ENCODE data around the gene FARP1. TPM values are rescaled to one million over a fixed set of nuclear protein-coding genes. Genes with fewer than 3 reads are reported as not detected.

FARP1 gene
- total and polyA plus RNA-seq, 2 of the 13 experiments (the other 11 are each of a cell fraction or from before 2014, with no cell fraction given) = 70.6 to 126 TPM

DNA sequence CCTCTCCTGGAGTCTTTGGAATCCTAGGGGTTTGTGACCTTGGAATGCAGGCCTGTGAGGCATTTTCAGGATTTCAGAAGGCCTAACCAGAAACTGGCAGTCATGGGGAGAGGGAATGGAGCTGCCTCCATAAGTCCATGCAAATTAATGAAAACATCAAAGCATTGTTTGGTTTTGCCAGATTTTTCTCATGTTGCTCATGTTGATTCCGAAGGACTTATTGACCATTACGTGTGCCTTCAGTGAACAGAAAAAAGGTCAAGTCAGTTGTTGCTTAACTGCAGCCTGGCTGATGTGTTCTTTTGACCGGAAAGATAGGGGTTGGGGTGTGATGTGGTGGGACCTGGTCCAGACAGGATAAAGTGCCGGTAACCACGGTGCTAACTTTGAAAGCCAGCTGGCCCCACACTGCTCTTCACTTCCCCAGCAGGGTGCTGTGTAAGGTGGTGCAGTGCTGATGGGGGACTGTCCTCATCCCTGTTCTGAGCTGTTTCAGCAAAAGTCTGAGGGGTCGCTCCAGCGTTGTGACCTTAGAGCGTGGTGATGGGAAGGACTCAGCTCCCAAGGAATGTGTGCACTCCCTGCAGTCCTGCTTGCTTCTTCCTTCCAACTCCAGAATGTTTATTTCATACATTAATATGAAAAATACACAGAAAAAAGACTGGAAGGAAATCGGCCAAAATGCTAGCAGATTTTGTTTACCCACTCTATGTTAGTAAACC, 30.7 kb downstream of the FARP1 start (continued):
- TF ChIP-seq, protein P1, sequence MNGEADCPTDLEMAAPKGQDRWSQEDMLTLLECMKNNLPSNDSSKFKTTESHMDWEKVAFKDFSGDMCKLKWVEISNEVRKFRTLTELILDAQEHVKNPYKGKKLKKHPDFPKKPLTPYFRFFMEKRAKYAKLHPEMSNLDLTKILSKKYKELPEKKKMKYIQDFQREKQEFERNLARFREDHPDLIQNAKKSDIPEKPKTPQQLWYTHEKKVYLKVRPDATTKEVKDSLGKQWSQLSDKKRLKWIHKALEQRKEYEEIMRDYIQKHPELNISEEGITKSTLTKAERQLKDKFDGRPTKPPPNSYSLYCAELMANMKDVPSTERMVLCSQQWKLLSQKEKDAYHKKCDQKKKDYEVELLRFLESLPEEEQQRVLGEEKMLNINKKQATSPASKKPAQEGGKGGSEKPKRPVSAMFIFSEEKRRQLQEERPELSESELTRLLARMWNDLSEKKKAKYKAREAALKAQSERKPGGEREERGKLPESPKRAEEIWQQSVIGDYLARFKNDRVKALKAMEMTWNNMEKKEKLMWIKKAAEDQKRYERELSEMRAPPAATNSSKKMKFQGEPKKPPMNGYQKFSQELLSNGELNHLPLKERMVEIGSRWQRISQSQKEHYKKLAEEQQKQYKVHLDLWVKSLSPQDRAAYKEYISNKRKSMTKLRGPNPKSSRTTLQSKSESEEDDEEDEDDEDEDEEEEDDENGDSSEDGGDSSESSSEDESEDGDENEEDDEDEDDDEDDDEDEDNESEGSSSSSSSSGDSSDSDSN (CRISPR knock-in tag; IDR thresholded peaks at IDR 0.05) = peak; percentile 52
- TF ChIP-seq TARDBP (CRISPR knock-in tag; IDR thresholded peaks at IDR 0.05) (peak; percentile 69), ZKSCAN1 (IDR thresholded peaks at IDR 0.05; ENCODE audit: low read length) (no peak), ETV5 (CRISPR knock-in tag; IDR thresholded peaks at IDR 0.05; ENCODE audit: borderline replicate concordance) (peak; percentile 92; the same call in 1 of the 2 replicates), MIER2 (CRISPR knock-in tag; IDR thresholded peaks at IDR 0.05) (no peak), ZNF773 (CRISPR knock-in tag; IDR thresholded peaks at IDR 0.05; ENCODE audit: borderline replicate concordance) (no peak), ZMAT3 (CRISPR knock-in tag; conservative IDR thresholded peaks at IDR 0.05) (no peak), ZNF841 (CRISPR knock-in tag; IDR thresholded peaks at IDR 0.05; ENCODE audit: borderline replicate concordance) (no peak), NFATC3 (CRISPR knock-in tag; IDR thresholded peaks at IDR 0.05) (0 out of 2 replicates have a peak, but pooled peaks have one; percentile 60), RFX1 (IDR thresholded peaks at IDR 0.05) (no peak), ZNF253 (CRISPR knock-in tag; IDR thresholded peaks at IDR 0.05; ENCODE audit: borderline replicate concordance) (no peak), ZNF30 (CRISPR knock-in tag; IDR thresholded peaks at IDR 0.05) (no peak), ZNF839 (CRISPR knock-in tag; IDR thresholded peaks at IDR 0.05; ENCODE audit: borderline replicate concordance) (no peak), ZNF124 (CRISPR knock-in tag; IDR thresholded peaks at IDR 0.05) (no peak), ZC3H4 (CRISPR knock-in tag; IDR thresholded peaks at IDR 0.05; ENCODE audit: borderline replicate concordance) (no peak), ZNF75D (CRISPR knock-in tag; IDR thresholded peaks at IDR 0.05; ENCODE audit: borderline replicate concordance) (no peak), ZNF136 (CRISPR knock-in tag; IDR thresholded peaks at IDR 0.05; ENCODE audit: low read depth) (peak; percentile 26; the same call in 1 of the 2 replicates), ZNF879 (CRISPR knock-in tag; IDR thresholded peaks at IDR 0.05) (no peak), SNAPC2 (CRISPR knock-in tag; IDR thresholded peaks at IDR 0.05) (peak; percentile 72; the same call in 1 of the 2 replicates), MAFG (CRISPR knock-in tag; IDR thresholded peaks at IDR 0.05) (no peak)
- TF ChIP-seq, protein P2, sequence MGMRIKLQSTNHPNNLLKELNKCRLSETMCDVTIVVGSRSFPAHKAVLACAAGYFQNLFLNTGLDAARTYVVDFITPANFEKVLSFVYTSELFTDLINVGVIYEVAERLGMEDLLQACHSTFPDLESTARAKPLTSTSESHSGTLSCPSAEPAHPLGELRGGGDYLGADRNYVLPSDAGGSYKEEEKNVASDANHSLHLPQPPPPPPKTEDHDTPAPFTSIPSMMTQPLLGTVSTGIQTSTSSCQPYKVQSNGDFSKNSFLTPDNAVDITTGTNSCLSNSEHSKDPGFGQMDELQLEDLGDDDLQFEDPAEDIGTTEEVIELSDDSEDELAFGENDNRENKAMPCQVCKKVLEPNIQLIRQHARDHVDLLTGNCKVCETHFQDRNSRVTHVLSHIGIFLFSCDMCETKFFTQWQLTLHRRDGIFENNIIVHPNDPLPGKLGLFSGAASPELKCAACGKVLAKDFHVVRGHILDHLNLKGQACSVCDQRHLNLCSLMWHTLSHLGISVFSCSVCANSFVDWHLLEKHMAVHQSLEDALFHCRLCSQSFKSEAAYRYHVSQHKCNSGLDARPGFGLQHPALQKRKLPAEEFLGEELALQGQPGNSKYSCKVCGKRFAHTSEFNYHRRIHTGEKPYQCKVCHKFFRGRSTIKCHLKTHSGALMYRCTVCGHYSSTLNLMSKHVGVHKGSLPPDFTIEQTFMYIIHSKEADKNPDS (CRISPR knock-in tag; IDR thresholded peaks at IDR 0.05) = no peak
- TF ChIP-seq, protein P3, sequence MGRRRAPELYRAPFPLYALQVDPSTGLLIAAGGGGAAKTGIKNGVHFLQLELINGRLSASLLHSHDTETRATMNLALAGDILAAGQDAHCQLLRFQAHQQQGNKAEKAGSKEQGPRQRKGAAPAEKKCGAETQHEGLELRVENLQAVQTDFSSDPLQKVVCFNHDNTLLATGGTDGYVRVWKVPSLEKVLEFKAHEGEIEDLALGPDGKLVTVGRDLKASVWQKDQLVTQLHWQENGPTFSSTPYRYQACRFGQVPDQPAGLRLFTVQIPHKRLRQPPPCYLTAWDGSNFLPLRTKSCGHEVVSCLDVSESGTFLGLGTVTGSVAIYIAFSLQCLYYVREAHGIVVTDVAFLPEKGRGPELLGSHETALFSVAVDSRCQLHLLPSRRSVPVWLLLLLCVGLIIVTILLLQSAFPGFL (CRISPR knock-in tag; IDR thresholded peaks at IDR 0.05) = no peak
- TF ChIP-seq, protein P4, sequence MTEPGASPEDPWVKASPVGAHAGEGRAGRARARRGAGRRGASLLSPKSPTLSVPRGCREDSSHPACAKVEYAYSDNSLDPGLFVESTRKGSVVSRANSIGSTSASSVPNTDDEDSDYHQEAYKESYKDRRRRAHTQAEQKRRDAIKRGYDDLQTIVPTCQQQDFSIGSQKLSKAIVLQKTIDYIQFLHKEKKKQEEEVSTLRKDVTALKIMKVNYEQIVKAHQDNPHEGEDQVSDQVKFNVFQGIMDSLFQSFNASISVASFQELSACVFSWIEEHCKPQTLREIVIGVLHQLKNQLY (CRISPR knock-in tag; IDR thresholded peaks at IDR 0.05) = peak; percentile 51; the same call in 1 of the 2 replicates
- TF ChIP-seq, protein P5, sequence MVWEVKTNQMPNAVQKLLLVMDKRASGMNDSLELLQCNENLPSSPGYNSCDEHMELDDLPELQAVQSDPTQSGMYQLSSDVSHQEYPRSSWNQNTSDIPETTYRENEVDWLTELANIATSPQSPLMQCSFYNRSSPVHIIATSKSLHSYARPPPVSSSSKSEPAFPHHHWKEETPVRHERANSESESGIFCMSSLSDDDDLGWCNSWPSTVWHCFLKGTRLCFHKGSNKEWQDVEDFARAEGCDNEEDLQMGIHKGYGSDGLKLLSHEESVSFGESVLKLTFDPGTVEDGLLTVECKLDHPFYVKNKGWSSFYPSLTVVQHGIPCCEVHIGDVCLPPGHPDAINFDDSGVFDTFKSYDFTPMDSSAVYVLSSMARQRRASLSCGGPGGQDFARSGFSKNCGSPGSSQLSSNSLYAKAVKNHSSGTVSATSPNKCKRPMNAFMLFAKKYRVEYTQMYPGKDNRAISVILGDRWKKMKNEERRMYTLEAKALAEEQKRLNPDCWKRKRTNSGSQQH (CRISPR knock-in tag; IDR thresholded peaks at IDR 0.05; ENCODE audit: low read depth) = peak; percentile 42; the same call in 1 of the 2 replicates

Measured in HepG2 (cell line).